ENCODE measurements around the gene CD8B2. TPM values are rescaled to one million over a fixed set of nuclear protein-coding genes. Genes with fewer than 3 reads are reported as not detected.

CD8B2 gene
- total and polyA plus RNA-seq, 10 of the 15 experiments (the other 5 are each of a cell fraction or from before 2014, with no cell fraction given), result 0.05 to 0.08 TPM; not detected in 8

DNA sequence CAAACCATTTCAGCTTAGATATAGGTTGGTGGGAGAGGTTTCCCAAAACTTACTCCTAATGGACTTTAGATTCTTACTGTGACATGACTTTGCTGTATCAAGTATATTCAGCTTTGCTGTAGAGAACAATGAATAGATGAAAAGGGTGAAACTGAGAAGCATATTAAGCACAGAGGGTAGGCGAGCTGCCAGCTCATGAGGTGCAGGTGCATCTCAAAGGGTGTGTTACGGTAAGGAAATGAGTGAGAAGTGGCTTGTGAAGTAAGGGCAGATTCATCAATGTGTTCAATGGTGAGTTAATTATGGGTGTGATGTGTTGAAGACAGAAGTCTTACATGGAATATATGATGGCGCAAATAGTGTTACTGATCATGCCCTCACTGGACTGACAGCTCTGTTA is 49.3 kb downstream of the CD8B2 start:
- no peak overlapping the region for H3K9ac ChIP-seq (ENCODE audit: control insufficient read depth, insufficient read depth, low read length)
- CTCF ChIA-PET, result interaction anchor here (0.6 to 0.7 kb wide), 2 partner anchors 564 to 742 kb away, joined by 3 read pairs; no protein-coding TSS in a partner anchor
- H3K27me3 ChIP-seq (replicated peaks in 1 of 2; ENCODE audit: control insufficient read depth in 2 of 2, insufficient read depth in 2 of 2, low read length in 1 of 2), result no peaks in the 10 kb centered on the region; a peak in 1 of 4 replicates
- no peak overlapping the region for H2AFZ ChIP-seq (ENCODE audit: control insufficient read depth, low read depth, low read length)
- H3K4me1 ChIP-seq (ENCODE audit: control insufficient read depth, insufficient read depth, low read length), result no peaks in the 10 kb centered on the region
- no peak overlapping the region for H3K27ac ChIP-seq (ENCODE audit: control insufficient read depth, insufficient read depth)
- intact Hi-C loops (cut with micrococcal nuclease; ENCODE audit: unreplicated experiment) (no loop called here), in situ Hi-C loops (cut with MboI) (no loop called here)
- no TSS peak for BruUV-seq (replicated peaks)
- POLR2A ChIA-PET, result interaction anchor here (0.6 kb wide), 1 partner anchor 8 kb away, joined by 5 read pairs; no protein-coding TSS in a partner anchor
- RAD21 ChIA-PET (ENCODE audit: unreplicated experiment), result no interaction called here
- H3K79me2 ChIP-seq (ENCODE audit: control insufficient read depth, insufficient read depth, low read length), result no peaks in the 10 kb centered on the region
- DNase-seq (ENCODE audit: low read depth, low spot score) (no peak), FAIRE-seq (no peak), ATAC-seq (no peak)
- H3K36me3 ChIP-seq (ENCODE audit: control insufficient read depth in 2 of 2, insufficient read depth in 2 of 2, low read length in 1 of 2), result no peaks in the 10 kb centered on the region
- 40% methylated on average over 3 of the region's 3 CpGs for WGBS (ENCODE audit: insufficient coverage, insufficient replicate concordance, low lambda C conversion rate, missing lambda C conversion rate)
- SMC1A ChIA-PET (ENCODE audit: uncharacterized antibody, unreplicated experiment), result no interaction called here
- TF ChIP-seq EP300 (IDR thresholded peaks at IDR 0.05; ENCODE audit: borderline replicate concordance in 1 of 2, control insufficient read depth in 1 of 2, low read depth in 2 of 2, low read length in 2 of 2), result no peak
- TF ChIP-seq EGR1 (IDR thresholded peaks at IDR 0.05; ENCODE audit: borderline replicate concordance in 1 of 2, low read depth in 2 of 2, low read length in 2 of 2), result no peak
- no peak for TF ChIP-seq SMAD1 (IDR thresholded peaks at IDR 0.05; ENCODE audit: low read depth, partially characterized antibody)
- H3K9me3 ChIP-seq (replicated peaks; ENCODE audit: control insufficient read depth, insufficient read depth, low read length), result no peaks in the 10 kb centered on the region
- H4K20me1 ChIP-seq (ENCODE audit: control insufficient read depth, insufficient read depth), result no peaks in the 10 kb centered on the region
- no peak overlapping the region for H3K4me3 ChIP-seq
- H3K4me2 ChIP-seq (ENCODE audit: control insufficient read depth, insufficient read depth), result no peak overlapping the region

DNA sequence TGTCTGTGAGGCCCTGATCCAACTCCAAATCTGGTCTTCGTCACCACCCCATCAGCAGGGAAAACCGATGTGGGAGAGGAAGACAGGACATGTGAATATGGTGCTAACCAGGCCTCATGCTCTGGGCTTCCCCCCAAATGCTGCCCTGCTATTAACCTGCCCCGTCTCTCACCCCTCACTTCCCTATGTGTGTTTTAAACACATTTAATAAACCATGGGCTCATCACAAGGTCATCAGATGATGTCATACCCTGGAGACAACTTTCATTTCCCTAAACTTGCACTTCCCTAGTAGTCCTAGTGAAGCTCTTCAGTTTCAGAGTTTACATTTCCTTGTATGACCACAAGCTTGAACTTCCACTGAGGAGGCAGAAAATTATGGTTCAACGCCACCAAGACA is 49.9 kb downstream of the CD8B2 start:
- H3K36me3 ChIP-seq (ENCODE audit: control insufficient read depth in 2 of 2, insufficient read depth in 2 of 2, low read length in 1 of 2), result no peaks in the 10 kb centered on the region
- H3K79me2 ChIP-seq (ENCODE audit: control insufficient read depth, insufficient read depth, low read length), result no peaks in the 10 kb centered on the region
- in situ Hi-C loops (cut with MboI), result no loop called here
- no peak overlapping the region for H3K9ac ChIP-seq (ENCODE audit: control insufficient read depth, insufficient read depth, low read length)
- no peaks in the 10 kb centered on the region; a peak in 1 of 4 replicates for H3K27me3 ChIP-seq (replicated peaks in 1 of 2; ENCODE audit: control insufficient read depth in 2 of 2, insufficient read depth in 2 of 2, low read length in 1 of 2)
- no peak overlapping the region for H2AFZ ChIP-seq (ENCODE audit: control insufficient read depth, low read depth, low read length)
- peak; percentile 65 for ATAC-seq
- H3K27ac ChIP-seq (ENCODE audit: control insufficient read depth, insufficient read depth), result no peak overlapping the region
- no peak overlapping the region for H3K4me3 ChIP-seq
- POLR2A ChIA-PET, result no interaction called here
- no peaks in the 10 kb centered on the region for H3K4me1 ChIP-seq (ENCODE audit: control insufficient read depth, insufficient read depth, low read length)
- 18% methylated on average over 4 of the region's 4 CpGs for WGBS (ENCODE audit: insufficient coverage, insufficient replicate concordance, low lambda C conversion rate, missing lambda C conversion rate)
- SMC1A ChIA-PET (ENCODE audit: uncharacterized antibody, unreplicated experiment), result no interaction called here
- BruUV-seq (replicated peaks), result no TSS peak
- no peak for FAIRE-seq
- H3K9me3 ChIP-seq (replicated peaks; ENCODE audit: control insufficient read depth, insufficient read depth, low read length), result no peaks in the 10 kb centered on the region
- RAD21 ChIA-PET (ENCODE audit: unreplicated experiment), result no interaction called here
- no peaks in the 10 kb centered on the region for H4K20me1 ChIP-seq (ENCODE audit: control insufficient read depth, insufficient read depth)
- CTCF ChIA-PET, result interaction anchor here (0.6 to 2.0 kb wide), 2 partner anchors 9 to 431 kb away, joined by 3 to 16 read pairs; no protein-coding TSS in a partner anchor
- no peak overlapping the region for H3K4me2 ChIP-seq (ENCODE audit: control insufficient read depth, insufficient read depth)
- intact Hi-C loops (cut with micrococcal nuclease; ENCODE audit: unreplicated experiment), result no loop called here
- DNase-seq (ENCODE audit: low read depth, low spot score), result peak; percentile 7
- TF ChIP-seq NR2F1 (conservative IDR thresholded peaks at IDR 0.05) (peak; percentile 50; the same call in 1 of the 2 replicates), DPF2 (IDR thresholded peaks at IDR 0.05) (peak; percentile 40; the same call in 1 of the 2 replicates), SPI1 (IDR thresholded peaks at IDR 0.05; ENCODE audit: borderline replicate concordance, insufficient read depth, low read depth, low read length) (peak; percentile 79), MEF2A (IDR thresholded peaks at IDR 0.05; ENCODE audit: insufficient read depth, low read depth, low read length) (no peak), NR2C1 (IDR thresholded peaks at IDR 0.05) (no peak), MTA3 (IDR thresholded peaks at IDR 0.05; ENCODE audit: borderline replicate concordance, low read length) (no peak), CREB1 (IDR thresholded peaks at IDR 0.05; ENCODE audit: low read depth) (peak; percentile 61; the same call in 1 of the 2 replicates), STAT1 (conservative IDR thresholded peaks at IDR 0.05) (no peak), PAX8 (IDR thresholded peaks at IDR 0.05) (no peak)
- TF ChIP-seq, protein P1, sequence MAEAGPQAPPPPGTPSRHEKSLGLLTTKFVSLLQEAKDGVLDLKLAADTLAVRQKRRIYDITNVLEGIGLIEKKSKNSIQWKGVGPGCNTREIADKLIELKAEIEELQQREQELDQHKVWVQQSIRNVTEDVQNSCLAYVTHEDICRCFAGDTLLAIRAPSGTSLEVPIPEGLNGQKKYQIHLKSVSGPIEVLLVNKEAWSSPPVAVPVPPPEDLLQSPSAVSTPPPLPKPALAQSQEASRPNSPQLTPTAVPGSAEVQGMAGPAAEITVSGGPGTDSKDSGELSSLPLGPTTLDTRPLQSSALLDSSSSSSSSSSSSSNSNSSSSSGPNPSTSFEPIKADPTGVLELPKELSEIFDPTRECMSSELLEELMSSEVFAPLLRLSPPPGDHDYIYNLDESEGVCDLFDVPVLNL (IDR thresholded peaks at IDR 0.05; ENCODE audit: low read depth, low read length), result no peak
- TF ChIP-seq, protein P2, sequence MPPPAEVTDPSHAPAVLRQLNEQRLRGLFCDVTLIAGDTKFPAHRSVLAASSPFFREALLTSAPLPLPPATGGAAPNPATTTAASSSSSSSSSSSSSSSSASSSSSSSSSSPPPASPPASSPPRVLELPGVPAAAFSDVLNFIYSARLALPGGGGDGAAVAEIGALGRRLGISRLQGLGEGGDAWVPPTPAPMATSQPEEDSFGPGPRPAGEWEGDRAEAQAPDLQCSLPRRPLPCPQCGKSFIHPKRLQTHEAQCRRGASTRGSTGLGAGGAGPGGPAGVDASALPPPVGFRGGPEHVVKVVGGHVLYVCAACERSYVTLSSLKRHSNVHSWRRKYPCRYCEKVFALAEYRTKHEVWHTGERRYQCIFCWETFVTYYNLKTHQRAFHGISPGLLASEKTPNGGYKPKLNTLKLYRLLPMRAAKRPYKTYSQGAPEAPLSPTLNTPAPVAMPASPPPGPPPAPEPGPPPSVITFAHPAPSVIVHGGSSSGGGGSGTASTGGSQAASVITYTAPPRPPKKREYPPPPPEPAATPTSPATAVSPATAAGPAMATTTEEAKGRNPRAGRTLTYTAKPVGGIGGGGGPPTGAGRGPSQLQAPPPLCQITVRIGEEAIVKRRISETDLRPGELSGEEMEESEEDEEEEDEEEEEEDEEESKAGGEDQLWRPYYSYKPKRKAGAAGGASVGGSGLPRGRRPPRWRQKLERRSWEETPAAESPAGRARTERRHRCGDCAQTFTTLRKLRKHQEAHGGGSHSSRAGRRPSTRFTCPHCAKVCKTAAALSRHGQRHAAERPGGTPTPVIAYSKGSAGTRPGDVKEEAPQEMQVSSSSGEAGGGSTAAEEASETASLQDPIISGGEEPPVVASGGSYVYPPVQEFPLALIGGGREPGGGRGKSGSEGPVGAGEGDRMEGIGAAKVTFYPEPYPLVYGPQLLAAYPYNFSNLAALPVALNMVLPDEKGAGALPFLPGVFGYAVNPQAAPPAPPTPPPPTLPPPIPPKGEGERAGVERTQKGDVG (CRISPR knock-in tag; IDR thresholded peaks at IDR 0.05), result no peak

Measured in GM12878 (cell line).